Activated gamma-delta T cell treated with Interleukin-2 at 50 U/mL for 16 hours (primary cell): ENCODE data around the gene TLCD3B.
A peak's percentile ranks its signal among the peaks of the same experiment; 100 is the strongest.

Experiments used
- DNase-seq: peaks from one replicate; pipeline ENCODE4 v3.0.0-alpha.2; 2020

The TLCD3B gene

DNA sequence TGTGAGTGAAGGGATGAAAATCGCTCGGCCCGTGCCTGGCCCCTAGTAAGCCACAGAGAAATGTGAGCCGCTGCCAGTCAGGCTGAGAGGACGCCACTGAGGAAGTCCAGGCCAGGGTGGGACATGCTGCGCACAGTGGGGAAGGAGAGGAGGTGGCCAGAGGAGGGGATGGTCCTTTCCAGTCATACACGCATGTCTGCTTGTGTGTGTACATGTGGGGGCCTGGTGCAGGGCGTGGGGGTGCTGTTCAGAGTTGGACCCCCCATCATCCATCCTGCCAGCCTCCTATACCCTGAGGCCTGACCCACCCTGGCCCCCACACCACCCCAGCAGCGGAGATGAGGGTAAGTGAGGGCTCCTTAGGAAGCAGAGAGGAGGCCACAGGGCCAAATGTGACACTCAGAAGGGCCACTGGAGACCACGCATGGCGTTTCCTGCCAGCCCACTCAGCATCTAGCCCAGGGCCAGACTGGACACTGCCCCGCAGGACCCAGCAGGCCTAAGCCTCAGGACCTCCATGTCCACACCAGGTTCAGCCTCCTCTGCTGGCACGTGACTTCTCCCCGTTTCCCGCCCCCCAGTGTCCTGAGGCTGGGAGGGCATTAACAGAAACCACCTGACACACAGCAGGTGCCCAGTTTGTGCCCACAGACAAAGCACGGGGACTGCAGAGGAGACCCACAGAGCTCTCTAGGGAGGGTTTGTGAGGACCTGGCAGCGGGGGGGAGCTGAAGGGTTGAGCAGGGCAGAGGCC is 27.2 kb downstream of the TLCD3B start:
- DNase-seq, result no peak

DNA sequence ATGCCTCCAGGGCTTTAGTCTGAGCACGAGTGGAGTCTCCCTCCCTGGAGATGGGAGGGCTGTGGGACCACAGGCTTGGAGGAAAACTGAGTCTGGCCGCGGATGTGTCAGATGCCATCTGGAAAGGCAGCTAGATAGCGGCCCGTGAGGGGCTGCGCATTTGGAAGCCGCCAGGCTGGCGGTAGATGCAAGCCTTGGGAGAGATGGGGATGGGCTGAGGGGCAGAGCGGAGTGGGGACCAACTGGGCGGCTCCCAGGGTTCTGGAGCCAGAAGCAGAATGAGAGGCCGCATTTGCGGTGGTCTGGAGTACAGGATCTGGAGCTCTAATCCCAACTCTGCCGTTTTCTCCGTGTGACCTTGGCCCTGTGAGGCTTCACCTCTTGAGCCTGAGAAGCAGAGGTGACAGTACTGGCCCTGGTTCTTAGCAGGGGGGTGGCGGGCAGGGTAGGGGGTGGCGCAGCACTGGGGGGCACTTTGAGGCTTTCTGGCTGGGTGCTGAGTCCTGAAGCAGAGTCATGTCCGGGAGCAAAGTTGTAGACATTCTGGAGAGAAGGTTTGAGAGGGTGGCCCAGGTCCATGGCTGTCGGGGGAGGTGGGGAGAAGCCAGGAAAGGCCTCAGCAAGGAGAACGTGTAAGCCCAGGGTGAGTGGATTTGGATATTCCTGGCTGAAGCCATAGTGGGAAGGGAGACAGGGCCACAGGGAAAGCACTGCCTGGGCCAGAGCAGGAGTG is 28.3 kb downstream of the TLCD3B start:
- no peak for DNase-seq

DNA sequence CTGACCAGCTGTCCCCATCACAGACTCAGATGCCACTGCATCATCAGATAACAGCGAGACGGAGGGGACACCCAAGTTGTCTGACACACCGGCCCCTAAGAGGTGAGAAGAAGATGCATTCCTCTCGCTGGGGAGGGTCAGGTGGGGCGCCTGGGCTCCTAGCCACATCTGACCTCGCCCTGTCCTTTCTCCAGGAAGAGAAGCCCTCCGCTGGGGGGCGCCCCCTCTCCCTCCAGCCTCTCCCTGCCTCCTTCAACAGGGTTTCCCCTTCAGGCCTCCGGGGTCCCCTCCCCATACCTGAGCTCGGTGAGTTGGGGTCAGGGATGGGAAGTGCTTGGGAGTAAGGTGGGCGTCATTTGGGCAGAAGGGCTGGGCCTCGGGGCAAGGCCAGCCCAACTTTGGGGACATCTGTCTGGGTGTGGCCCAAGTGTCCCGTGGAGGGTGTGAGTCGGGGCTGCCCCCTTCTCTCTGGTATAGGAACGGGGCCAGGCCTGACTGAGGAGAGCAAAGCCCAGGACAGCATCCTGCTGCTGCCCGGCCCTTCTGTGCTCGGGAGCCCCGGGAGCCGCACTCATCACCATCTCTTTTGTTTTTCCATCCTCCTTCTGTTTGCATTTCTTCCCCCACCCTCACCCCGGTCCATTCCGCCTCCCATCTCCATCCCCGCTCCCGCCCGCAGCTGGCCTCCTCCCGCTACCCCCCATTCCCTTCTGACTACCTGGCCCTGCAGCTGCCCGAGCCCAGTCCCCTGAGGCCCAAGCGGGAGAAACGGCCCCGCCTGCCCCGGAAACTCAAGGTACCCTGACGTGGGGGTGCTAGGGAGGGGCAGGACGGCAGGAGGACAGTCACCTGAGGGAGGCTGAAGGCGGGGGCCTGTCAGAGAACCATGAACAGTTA is 30.1 kb downstream of the TLCD3B start:
- DNase-seq, result no peak

DNA sequence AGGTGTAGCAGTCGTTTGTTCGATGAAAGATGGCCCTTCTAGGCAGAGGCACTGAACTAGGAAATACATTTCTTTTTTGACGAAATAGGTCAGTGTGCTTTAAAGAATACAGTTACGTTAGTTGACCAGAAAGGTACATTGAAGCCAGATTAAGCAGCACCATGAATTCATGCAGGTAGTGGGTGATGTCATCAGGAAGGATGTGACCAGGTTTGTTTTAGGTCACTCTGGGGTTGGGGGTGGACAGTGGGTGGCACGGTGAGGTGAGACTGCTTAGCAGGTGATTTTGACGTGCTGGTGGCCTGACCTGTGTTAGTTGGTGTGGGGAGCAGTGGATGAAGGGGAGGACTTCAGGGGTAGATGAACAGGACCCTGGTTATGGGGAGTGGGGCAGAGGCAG is 31.5 kb downstream of the TLCD3B start:
- DNase-seq, result no peak

DNA sequence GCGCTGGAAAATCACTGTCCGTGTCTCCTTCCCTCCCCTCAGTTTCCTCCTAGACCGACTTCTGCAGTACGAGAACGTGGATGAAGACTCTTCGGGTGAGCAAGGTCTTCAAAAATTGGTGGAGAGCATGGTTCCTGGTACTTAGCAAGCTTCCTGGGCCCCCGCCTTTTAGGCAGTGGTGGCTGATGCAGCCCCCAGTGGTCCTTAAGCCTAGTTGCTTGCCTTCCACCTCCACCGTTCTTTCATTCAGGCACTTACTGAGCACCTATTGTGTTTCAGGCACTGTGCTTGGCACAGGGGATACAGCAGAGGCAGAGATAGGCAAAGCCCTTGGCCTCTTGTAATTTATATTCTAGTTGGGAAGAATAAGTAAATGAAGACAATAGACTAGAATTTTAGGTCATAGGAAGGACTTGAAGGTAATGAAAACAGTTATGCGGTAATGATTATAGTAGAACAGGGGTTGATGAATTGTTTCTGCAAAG is 34.3 kb downstream of the TLCD3B start:
- no peak for DNase-seq

DNA sequence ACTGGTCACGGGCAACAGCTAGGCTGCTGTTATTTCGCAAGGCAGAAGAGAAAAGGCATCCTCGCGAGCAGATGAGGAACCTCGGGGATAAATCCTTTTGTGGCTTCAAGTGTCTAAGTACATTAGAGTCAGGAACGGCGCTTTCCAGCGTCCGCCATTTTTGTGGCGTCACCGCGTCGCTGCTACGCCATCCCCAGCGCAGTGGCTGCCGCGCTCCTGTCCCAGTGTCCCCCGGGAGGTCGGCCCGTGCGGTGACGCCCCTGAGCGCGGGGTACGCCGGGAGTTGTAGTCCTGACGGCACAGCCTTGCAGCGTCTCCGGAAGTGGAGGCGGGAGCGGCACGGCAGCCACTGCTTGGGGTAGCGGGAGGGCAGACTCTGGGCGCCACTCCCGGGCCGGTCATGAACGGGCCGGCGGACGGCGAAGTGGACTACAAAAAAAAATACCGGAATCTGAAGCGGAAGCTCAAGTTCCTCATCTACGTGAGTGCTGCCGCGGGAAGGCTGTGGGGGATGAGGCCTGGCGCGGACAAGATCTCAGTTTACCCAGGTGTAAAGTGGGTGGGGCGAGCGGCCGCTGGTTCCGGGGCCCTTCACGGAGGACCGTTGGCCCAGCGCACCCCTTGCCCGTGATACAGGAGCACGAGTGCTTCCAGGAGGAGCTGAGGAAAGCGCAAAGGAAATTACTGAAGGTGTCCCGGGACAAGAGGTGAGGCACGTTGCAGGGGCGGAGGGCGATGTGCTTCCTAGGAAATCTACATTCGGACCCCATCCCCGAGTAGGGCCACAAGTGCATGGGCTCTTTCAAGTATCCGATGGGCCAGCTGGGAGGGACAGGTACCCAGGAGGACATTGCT is 34.9 kb downstream of the TLCD3B start, which contains the start of gene INO80E:
Gene INO80E, plus strand, starts transcription at position 331 of the 855 bp plus-strand sequence. Its CDS starts 70 bp downstream, at position 401.
- peak; percentile 99 for DNase-seq

DNA sequence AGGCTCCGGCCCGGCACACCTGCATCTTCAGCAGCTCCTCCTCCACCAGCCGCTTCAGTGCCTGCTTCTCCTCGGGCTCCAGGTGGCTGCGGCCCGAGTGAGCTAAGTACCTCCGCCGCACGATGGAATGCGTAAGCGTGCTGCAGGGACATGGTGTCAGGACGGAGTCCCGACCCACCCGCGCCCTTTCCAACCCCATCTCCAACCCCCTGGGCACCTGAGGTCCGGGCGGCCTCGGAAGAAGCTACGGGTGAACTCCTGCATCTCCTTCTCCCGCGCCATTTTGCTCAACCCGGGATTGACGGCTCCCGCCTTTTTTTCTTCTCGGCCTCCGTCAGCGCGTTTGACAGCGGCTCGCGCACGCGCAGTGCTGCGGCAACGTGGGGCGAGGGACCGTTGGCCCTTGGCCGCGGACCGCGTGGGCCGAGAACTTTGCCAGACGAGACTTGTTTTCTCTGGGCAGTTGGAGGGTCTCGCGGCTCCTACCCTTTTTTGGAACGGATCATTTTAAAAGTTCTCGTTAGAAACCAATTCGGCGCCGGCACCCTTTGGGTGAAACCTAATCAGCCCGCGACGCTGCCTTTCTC is 35.7 kb downstream of the TLCD3B start, which contains the start of gene HIRIP3:
Gene HIRIP3, minus strand, starts transcription at position 294 of the 587 bp plus-strand sequence. Its CDS starts 12 bp downstream, at position 282.
- DNase-seq, result peak; percentile 82

DNA sequence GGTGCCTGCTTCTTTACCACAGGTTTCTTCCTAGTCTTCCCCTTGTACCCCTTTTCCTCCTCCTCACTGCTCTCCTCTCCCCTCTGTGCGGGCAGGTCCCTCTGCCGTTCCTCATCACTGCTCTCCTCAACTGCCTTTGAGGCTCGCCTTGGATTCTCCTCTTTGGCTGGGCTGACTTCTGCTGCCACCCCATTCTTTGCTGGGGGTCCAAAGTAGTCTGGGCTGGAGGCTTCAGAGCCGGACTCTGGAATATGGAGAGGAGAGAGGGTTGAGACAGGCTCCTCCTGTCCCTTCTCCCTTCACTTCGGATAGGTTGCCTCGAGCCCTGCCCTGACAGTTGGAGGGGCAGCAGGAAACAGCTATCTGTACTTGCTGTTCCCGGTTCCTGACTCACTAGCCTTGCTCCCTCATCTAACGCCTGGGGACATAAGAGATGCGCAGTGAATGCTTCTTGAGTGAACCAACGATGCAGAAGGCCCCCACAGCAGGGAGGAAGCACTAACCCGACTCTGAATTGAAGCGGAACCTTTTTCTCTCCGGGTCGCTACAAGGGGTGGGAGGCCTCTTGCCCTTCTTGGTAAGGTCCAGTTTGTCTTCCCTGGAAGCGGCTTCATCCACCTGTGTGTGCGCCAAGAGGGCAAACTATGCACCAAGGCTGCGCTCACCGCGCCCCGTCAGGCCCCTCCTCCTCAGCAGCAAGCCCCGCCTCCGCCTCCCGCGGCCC is 36.3 kb downstream of the TLCD3B start:
- DNase-seq, result no peak

DNA sequence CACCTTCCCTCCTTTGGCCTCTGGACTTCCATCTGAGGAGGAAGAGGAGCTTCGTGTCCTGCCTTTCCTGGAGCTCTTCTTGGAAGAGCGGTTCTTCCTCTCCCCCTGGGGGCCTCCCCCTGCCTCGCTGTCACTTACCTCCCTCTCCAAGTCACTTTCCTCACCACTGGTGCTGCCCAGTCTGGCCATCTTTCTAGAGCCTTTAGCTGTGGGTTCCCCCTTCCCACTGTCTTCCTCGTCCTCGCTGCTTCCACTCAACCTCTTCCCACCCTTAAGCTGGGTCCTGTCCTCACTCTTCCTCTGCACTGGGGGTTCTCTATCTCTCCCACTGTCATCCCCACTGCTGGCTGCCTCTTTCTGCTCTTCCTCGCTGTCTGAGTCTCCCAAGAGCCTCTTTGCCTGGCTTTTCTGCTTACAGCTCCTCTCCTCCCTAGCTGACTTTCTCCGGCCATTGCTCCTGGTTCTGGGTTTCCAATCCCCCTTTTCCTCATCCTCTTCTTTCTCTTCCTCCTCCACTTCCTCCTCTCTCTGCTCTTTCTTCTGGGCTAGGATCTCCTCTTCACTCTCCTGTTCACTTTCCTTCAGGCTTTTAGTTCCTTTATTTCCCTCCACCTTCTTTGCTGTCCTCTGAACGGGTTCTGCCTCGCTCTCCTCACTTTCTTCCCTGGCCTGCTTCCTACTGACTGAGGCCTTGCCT is 37.0 kb downstream of the TLCD3B start:
- no peak for DNase-seq

DNA sequence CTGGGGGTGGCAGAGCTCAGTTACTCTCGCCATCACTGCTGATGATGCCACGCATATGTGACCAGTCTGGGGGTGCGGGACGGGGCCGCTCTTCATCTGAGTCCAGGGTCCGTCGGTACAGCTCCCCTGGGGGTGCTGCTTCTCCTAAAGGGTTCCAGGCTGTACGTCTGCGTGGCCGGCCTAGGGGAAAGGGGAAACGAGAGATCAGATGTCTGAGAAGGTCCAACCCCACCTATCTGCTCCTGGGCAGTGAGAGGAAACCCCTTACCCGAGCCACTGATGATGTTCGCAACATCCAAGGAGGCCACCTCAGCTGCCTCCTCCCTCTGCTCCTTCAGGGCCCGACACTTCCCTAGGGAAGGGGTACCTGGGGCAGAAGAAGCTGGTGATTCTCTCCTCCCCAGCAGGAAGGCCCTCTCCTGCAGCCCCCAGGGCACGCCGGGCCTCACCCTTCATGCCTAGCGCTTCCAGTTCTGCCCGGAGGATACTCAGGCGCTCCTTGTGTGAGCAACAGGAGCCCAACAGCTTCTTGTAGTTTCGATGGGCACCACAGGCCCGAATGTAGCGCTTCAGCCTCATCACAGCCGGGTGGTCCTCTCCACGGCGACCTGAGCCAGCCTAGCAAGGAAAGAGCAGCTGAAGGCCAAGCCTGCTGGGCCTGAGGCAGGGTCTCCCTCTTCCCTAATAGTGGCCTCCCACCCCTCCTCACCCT is 37.7 kb downstream of the TLCD3B start:
- no peak for DNase-seq

DNA sequence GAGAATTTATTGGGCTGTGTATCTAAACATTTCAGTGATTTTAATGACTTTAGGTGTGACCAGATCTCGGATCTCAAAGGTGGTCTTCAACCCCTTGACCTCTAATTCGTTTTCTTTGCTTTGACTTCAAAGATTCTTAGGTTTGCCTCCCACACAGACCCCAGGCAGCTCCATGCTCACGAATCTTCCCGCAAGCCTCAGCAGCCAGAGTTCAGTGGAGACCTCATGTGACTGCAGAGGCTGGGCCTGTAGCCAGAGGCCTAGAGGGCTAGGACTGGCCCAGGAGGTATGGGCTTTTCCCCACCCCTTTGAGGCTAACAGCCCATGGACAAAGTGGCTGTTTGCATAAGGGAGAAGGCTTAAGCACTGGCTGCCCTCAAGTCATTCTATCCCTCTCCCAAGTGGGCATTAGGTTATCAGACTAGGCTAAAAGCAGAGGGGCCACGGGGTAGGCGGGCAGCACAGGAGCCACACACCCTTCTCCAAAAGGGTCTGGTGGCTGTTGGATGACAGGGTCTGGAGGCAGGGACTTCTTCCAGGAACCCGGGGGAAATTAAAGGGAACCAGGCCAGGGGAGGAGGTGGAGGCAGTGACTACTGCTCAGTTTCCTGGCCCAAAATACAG is 38.6 kb downstream of the TLCD3B start:
- DNase-seq, result no peak

DNA sequence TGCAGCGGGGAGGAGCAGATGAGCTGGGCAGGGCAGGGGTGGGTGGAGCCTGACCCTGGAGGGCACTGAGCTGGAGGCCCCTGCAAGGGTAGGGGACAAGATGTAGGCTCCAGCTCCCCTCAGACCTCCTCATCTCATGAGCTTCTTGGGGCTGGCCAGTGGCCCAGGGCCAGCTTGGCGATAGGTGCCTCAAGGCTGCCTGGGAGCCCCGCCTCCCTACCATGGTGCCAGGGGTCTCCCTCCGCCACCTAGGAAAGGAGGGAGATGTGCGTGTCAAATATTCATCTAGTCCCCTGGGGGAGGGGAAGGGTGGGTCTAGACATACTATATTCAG is 39.5 kb downstream of the TLCD3B start:
- DNase-seq, result no peak

DNA sequence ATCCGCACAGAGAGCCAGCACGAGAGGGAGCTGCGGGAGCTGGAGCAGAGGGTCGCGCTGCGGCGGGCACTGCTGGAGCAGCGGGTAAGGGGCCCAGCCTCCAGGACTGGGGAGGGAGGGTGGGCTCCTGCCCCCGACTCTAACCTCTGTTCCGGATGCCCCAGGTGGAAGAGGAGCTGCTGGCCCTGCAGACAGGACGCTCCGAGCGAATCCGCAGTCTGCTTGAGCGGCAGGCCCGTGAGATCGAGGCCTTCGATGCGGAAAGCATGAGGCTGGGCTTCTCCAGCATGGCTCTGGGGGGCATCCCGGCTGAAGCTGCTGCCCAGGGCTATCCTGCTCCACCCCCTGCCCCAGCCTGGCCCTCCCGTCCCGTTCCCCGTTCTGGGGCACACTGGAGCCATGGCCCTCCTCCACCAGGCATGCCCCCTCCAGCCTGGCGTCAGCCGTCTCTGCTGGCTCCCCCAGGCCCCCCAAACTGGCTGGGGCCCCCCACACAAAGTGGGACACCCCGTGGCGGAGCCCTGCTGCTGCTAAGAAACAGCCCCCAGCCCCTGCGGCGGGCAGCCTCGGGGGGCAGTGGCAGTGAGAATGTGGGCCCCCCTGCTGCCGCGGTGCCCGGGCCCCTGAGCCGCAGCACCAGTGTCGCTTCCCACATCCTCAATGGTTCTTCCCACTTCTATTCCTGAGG is 40.0 kb downstream of the TLCD3B start:
- no peak for DNase-seq

DNA sequence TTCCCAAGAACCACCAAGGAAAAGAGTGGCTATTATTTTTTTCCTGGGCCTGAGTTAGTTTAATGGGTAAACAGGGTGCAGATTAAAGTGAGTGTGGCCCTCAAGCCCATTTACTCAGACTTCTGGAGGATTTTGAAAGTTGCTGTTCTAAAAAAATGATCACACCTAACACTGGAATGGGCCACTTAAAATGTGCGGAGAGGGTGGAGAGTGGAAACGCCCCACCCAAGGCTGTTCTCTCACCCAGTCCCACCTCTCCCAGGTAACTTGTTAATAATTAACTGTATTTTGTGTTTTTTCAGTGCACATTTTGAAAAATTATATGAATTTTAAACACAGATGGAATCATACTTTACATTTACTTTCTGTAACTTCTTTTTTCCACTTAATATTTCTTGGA is 41.0 kb downstream of the TLCD3B start:
- DNase-seq, result no peak

DNA sequence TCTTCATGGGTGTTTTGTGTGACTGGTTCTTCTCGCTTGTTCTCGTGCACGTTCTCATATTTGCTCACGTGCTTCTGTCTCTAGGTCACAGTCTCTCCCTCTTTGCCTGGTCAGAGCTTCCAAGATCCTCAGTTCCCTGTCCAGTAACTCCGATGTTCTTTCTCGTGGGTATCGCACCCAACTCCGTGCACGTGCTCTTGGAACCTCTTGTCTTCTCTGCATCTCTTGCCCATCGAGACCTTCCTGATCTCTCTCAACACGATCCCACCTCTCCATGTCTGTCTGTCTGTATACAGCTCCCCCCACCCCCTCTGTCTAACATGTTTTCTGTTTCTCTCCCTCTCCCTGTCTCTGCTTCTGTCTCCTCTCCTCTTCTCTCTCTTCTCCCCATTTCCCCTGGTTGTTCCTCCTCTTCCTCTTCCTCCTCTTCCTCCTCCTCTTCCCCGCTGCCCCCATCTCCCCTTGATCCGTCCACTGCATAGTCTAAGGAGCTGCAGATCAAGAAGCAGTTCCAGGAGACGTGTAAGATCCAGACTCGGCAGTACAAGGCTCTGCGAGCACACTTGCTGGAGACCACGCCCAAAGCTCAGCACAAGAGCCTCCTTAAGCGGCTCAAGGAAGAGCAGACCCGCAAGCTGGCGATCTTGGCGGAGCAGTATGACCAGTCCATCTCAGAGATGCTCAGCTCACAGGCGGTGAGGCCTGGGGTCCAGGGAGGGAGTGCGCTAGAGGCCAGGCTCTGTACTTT is 41.8 kb downstream of the TLCD3B start:
- DNase-seq, result no peak

DNA sequence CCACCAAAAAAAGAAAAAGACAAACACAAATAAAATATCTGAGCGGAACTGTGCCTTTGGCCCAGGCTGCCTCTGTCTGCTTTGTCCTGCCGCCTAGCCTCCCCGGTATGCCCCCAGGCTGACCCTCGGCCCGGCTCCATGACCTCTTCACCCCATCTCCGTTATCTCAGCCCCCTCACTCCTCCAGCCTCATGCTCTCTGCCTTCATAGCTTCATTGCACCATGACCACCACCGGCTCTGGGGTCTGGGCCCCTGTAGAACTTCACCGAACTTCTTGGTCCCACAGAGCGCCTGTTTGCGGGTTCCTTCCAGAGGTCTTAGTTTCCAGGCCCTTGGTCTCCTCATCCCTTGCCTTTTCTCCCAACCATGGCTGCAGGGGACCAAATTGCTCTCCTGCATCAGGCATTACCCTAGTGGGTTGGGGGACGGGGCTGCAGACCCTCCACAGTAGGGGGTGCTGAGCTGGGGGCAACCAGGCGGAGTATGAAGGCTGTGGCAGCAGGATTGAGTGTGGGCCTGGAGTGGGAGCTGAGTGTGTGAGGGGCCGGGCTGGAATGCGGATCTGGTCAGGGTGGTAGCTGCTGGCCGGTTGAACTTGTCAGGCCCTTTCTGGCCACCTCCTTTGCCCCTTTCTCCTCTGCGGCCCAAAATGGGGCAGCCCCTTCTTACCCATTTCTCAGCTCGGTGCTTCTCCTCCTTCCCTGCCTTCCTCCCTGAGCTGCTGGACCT is 42.6 kb downstream of the TLCD3B start:
- DNase-seq, result no peak
